Omental fat pad (tissue), 4 donors: ENCODE results near the gene TRIM46. TPM values are rescaled to one million over a fixed set of nuclear protein-coding genes. Genes with fewer than 3 reads are reported as not detected.
"Not testable (repeated sequence)": the region's sequence is repeated elsewhere in the genome, so short reads cannot be mapped to it uniquely, and the experiment has no call there.

Experiments used
- ATAC-seq: fragments of 150-250 bp; one replicate; pipeline ENCODE4 v1.9.1; 2016; ENCODE audit warnings: mild to moderate bottlenecking, moderate library complexity; ENCODE audit not compliant: low FRiP score
- DNase-seq: peaks from one replicate; pipeline ENCODE4 v3.0.0-alpha.2; 2019; ENCODE audit warnings: low spot score
- total RNA-seq, 4 donors: library from RNA; depleted of rRNA; stranded (reverse); fragments of >200 nt; gene quantifications; one replicate each; pipeline ENCODE4 v1.1.0, GENCODE V29; 2016
- TF ChIP-seq, protein P1 (sequence below), 3 donors: fragments of 450-650 bp; IDR thresholded peaks; one replicate each; pipeline ENCODE4 v1.5.1; 2016 to 2017; ENCODE audit warnings: antibody characterized with exemption in 3 of 3, mild to moderate bottlenecking in 3 of 3, moderate library complexity in 2 of 3

Gene TRIM46
- total RNA-seq, 4 donors from 2014 or later = 0.36 to 1.4 (median 1.1) TPM

DNA sequence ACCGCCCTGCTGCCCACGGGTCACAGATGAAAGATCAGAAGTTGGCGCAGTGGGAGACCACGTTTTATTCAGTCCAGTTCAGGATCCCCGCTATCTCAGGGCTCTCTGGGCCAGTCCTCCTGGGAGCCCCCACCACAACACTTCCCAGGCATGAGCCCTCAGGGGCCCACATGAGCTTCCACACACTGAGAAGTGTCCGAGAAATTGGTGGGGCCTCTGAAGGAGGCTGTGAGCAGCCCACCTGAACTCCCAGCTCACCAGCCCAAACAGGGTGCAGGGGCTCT lies 12.1 kb downstream of the TRIM46 start:
- DNase-seq = no peak
- no peak for ATAC-seq
- TF ChIP-seq, protein P1, sequence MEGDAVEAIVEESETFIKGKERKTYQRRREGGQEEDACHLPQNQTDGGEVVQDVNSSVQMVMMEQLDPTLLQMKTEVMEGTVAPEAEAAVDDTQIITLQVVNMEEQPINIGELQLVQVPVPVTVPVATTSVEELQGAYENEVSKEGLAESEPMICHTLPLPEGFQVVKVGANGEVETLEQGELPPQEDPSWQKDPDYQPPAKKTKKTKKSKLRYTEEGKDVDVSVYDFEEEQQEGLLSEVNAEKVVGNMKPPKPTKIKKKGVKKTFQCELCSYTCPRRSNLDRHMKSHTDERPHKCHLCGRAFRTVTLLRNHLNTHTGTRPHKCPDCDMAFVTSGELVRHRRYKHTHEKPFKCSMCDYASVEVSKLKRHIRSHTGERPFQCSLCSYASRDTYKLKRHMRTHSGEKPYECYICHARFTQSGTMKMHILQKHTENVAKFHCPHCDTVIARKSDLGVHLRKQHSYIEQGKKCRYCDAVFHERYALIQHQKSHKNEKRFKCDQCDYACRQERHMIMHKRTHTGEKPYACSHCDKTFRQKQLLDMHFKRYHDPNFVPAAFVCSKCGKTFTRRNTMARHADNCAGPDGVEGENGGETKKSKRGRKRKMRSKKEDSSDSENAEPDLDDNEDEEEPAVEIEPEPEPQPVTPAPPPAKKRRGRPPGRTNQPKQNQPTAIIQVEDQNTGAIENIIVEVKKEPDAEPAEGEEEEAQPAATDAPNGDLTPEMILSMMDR (IDR thresholded peaks at IDR 0.05) = no peak

DNA sequence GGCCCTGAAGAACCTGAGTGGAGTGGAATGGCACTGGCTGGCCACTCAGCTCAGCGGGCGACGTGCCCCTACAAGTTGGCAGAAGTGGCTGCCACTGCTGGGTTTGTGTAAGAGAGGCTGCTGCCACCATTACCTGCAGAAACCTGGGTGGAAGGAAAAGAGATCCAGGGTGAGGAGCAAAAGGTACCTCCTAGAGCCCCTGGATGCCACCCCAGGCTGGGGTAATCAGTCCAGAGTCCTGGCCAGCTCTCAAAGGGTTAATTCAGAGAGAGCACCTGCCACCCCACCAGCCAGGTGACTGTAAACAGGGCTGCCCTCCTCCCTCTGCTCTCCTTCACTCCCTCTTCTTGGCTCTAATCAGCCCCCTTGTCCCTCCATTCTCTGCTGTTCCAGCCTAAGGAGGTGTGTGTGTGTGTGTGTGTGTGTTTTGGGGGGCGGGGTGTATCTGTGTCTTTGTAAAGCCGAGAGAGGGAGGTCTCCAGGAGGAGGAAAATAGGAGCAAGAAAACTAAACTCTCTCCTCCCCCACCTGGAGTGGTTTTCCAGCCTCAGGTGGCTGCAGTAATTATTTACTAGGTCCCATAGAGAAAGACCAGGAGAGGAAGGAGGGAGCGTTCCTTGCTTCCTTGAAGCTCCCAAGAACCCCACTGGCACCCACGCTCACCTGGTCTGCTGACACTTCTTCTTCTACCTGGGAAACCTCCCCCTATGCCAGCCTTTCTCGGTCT lies 12.6 kb downstream of the TRIM46 start:
- TF ChIP-seq, protein P1 (IDR thresholded peaks at IDR 0.05) = no peak
- ATAC-seq = no peak
- DNase-seq = no peak

DNA sequence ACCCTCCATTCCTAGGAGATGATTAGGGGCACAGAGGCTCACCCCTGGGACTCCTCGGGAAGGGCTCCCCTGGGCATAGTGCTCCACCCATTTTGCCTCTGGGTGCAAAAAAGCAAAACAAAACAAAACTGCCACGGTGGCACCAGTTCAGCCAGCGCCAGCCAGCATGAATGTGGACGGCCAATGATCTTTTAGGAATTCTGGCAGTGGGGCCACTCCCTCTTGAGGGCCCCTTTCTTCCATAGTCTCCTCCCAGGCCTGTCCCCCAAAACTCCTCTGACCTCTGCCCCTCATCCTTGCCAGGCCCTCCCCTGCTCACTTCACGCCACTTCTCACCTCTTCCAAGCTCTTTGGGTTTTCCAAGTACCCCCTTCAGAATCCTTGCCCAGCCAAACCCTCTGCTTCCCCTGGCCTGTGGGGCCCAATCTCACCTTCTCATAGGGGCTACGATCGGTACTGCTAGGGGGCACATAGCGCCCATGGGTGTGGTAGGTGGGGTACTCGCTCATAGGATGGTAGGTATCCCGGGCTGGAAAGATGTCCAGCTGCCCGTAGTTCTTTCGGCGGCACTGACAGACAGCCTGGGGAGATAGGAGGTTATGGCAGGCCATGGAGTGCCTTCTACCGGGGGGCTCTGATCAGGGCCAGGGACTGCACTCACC lies 13.3 kb downstream of the TRIM46 start:
- DNase-seq (no peak), ATAC-seq (no peak)
- TF ChIP-seq, protein P1 (IDR thresholded peaks at IDR 0.05) = no peak

DNA sequence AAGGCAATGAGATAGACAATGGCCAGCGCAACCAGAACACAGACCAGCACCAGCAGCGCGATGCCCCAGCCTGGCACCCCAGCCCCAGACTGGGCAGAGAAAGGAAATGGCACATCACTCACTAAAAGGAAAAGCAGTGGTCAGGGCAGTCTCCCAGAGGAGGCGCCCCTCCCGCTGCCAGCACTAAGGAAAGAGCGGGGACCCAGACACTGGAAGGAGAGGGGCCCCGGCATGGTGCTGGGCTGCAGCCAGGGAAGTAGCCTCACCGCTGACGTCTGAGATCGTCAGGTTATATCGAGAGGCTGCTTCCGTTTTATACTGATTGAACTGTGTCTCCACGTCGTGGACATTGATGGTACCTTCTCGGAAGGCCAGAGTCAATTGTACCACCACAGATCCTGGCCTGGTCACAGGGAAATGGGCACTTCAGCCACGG lies 13.8 kb downstream of the TRIM46 start:
- no peak for DNase-seq
- no peak for ATAC-seq

DNA sequence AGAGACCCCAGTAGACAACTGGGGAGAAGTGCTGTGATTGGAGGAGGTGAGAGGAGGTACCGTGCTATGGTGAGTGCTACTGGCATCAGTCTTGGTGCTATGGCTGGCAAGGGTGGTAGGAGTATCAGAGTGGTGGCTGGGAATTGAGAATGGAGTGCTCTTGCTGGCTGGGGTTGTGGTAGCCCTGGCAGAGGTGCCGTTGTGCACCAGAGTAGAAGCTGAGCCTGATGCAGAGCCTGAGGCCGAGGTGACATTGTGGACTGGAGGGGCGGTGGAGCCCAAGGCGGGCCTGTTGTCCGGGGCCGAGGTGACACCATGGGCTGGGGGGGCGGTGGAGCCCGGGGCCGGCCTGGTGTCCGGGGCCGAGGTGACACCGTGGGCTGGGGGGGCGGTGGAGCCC lies 14.6 kb downstream of the TRIM46 start:
- ATAC-seq (no peak), DNase-seq (no peak)
- TF ChIP-seq, protein P1 (IDR thresholded peaks at IDR 0.05) = no peak

More for the DNA sequence above, 13.8 kb downstream of the TRIM46 start:
- TF ChIP-seq, protein P1 (IDR thresholded peaks at IDR 0.05) = no peak

DNA sequence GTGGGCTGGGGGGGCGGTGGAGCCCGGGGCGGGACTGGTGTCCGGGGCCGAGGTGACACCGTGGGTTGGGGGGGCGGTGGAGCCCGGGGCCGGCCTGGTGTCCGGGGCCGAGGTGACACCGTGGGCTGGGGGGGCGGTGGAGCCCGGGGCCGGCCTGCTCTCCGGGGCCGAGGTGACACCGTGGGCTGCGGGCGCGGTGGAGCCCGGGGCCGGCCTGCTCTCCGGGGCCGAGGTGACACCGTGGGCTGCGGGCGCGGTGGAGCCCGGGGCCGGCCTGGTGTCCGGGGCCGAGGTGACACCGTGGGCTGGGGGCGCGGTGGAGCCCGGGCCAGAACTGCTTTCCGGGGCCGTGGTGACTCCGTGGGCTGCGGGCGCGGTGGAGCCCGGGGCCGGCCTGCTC lies 16.3 kb downstream of the TRIM46 start:
- DNase-seq, ATAC-seq: not testable (repeated sequence)

DNA sequence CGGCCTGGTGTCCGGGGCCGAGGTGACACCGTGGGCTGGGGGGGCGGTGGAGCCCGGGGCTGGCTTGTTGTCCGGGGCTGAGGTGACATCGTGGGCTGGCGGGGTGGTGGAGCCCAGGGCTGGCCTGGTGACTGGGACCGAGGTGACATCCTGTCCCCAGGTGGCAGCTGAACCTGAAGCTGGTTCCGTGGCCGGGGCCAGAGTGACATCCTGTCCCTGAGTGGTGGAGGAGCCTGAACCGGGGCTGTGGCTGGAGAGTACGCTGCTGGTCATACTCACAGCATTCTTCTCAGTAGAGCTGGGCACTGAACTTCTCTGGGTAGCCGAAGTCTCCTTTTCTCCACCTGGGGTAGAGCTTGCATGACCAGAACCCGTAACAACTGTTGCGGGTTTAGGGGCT lies 18.3 kb downstream of the TRIM46 start:
- DNase-seq (no peak), ATAC-seq (no peak)
- TF ChIP-seq, protein P1 (IDR thresholded peaks at IDR 0.05) = no peak
